SK-N-SH (cell line): Measurements from ENCODE around the gene FEM1C. TPM values are rescaled to one million over a fixed set of nuclear protein-coding genes. Genes with fewer than 3 reads are reported as not detected.

Source experiments
- CTCF ChIA-PET: fragments of 300-600, 350-600 bp; formaldehyde crosslinking; extraction: SDS; loops from one replicate; lab custom pipeline; 2021; lab: Yijun Ruan, JAX
- POLR2A ChIA-PET: fragments of 350-600 bp; sonication (Branson Sonifier 250); formaldehyde crosslinking; extraction: SDS; loops from one replicate; lab custom pipeline; 2020; ENCODE audit warnings: antibody characterized with exemption, inconsistent platforms; lab: Yijun Ruan, JAX
- DNase-seq: peaks from one replicate; pipeline ENCODE4 v3.0.0; 2012
- H2AFZ ChIP-seq: fragments of 200-600 bp; sonication (generic); 2 replicates; pipeline ENCODE4 v1.8.1; 2016; ENCODE audit warnings: antibody characterized with exemption, mild to moderate bottlenecking, low read depth
- H3F3A ChIP-seq: fragments of 200-600 bp; sonication (generic); replicated peaks from 2 replicates; pipeline ENCODE3; 2016; ENCODE audit warnings: antibody characterized with exemption, mild to moderate bottlenecking; ENCODE audit not compliant: insufficient read depth
- H3K27ac ChIP-seq, 2 experiments: fragments of 200-500 bp in 1 of 2; fragments of 200-600 bp in 1 of 2; sonication (Bioruptor generic) in 1 of 2; sonication (generic), shearing (Covaris generic) in 1 of 2; 2 replicates each; pipeline versions ENCODE4 v1.5.1 to v1.6.1; 2014 to 2016; ENCODE audit warnings: low read depth in 2 of 2, inconsistent platforms in 1 of 2, low read length in 1 of 2, mild to moderate bottlenecking in 1 of 2, mixed read lengths in 1 of 2
- H3K27me3 ChIP-seq: fragments of 200-600 bp; sonication (generic), shearing (Covaris generic); 2 replicates; pipeline ENCODE4 v1.6.1; 2016; ENCODE audit warnings: mixed run types; ENCODE audit not compliant: insufficient read depth
- H3K36me3 ChIP-seq, 2 experiments: fragments of 200-500 bp in 1 of 2; fragments of 200-600 bp in 1 of 2; sonication (Bioruptor generic) in 1 of 2; sonication (generic) in 1 of 2; replicated peaks in 1 of 2; 2 replicates each; pipeline versions ENCODE3 to v1.5.1; 2014 to 2016; ENCODE audit warnings: low read length in 1 of 2, mild to moderate bottlenecking in 1 of 2; ENCODE audit not compliant: insufficient read depth in 2 of 2, control insufficient read depth in 1 of 2
- H3K4me1 ChIP-seq, 2 experiments: fragments of 200-500 bp in 1 of 2; fragments of 200-600 bp in 1 of 2; sonication (Bioruptor generic) in 1 of 2; sonication (generic), shearing (Covaris generic) in 1 of 2; 2 replicates each; pipeline versions ENCODE4 v1.5.1 to v1.6.1; 2014 to 2016; ENCODE audit warnings: low read depth in 1 of 2, low read length in 1 of 2, mixed run types in 1 of 2; ENCODE audit not compliant: insufficient read depth in 2 of 2, control insufficient read depth in 1 of 2
- H3K4me2 ChIP-seq: fragments of 200-600 bp; sonication (generic), shearing (Covaris generic); 2 replicates; pipeline ENCODE4 v1.6.1; 2017; ENCODE audit warnings: mixed run types
- H3K4me3 ChIP-seq, 2 experiments: fragments of 200-500 bp in 1 of 2; fragments of 200-600 bp in 1 of 2; sonication (Bioruptor generic) in 1 of 2; sonication (generic), shearing (Covaris generic) in 1 of 2; 2 replicates each; pipeline versions ENCODE4 v1.5.1 to v1.8.1; 2014 to 2016; ENCODE audit warnings: low read depth in 2 of 2, inconsistent platforms in 1 of 2, low read length in 1 of 2, mild to moderate bottlenecking in 1 of 2, mixed read lengths in 1 of 2, moderate library complexity in 1 of 2
- H3K79me2 ChIP-seq: fragments of 200-600 bp; sonication (generic); 2 replicates; pipeline ENCODE4 v1.8.1; 2017; ENCODE audit warnings: mild to moderate bottlenecking; ENCODE audit not compliant: insufficient read depth
- H3K9ac ChIP-seq: fragments of 200-600 bp; sonication (generic); 2 replicates; pipeline ENCODE4 v1.6.1; 2017; ENCODE audit warnings: mixed run types
- H3K9me2 ChIP-seq: fragments of 200-600 bp; sonication (generic); 2 replicates; pipeline ENCODE4 v1.6.1; 2017; ENCODE audit warnings: mixed run types
- H3K9me3 ChIP-seq: fragments of 200-600 bp; sonication (generic); 2 replicates; pipeline ENCODE4 v1.6.1; 2017; ENCODE audit warnings: mixed run types, mild to moderate bottlenecking, moderate library complexity
- H4K20me1 ChIP-seq: fragments of 200-600 bp; sonication (generic); 2 replicates; pipeline ENCODE4 v1.6.1; 2017; ENCODE audit warnings: mild to moderate bottlenecking, mixed run types; ENCODE audit not compliant: insufficient read depth
- EP300 ChIP-seq, 2 experiments: IDR thresholded peaks; 2 replicates each; pipeline versions ENCODE4 v1.4.0 to v1.6.1; 2012; ENCODE audit warnings: borderline replicate concordance in 1 of 2, low read depth in 1 of 2, low read length in 1 of 2
- EZH2phosphoT487 ChIP-seq: fragments of 200-600 bp; sonication (generic); IDR thresholded peaks from 2 replicates; pipeline ENCODE4 v1.6.1; 2017; ENCODE audit warnings: low read depth, mixed run types, mild to moderate bottlenecking, antibody characterized with exemption, moderate library complexity, borderline replicate concordance
- FOSL2 ChIP-seq: IDR thresholded peaks from 2 replicates; pipeline ENCODE4 v1.4.0; 2012; ENCODE audit warnings: low read depth, mild to moderate bottlenecking, moderate library complexity, borderline replicate concordance
- FOXJ3 ChIP-seq: sonication (generic); formaldehyde crosslinking; IDR thresholded peaks from 2 replicates; pipeline ENCODE4 v1.5.1; 2020; ENCODE audit warnings: mild to moderate bottlenecking, missing genetic modification reagents
- GABPA ChIP-seq: IDR thresholded peaks from 2 replicates; pipeline ENCODE4 v1.4.0; 2012; ENCODE audit warnings: low read depth, mild to moderate bottlenecking
- GATA2 ChIP-seq: sonication (generic); formaldehyde crosslinking; IDR thresholded peaks from 2 replicates; pipeline ENCODE4 v1.5.0; 2020; ENCODE audit warnings: mild to moderate bottlenecking, missing genetic modification reagents
- MEF2A ChIP-seq: IDR thresholded peaks from 2 replicates; pipeline ENCODE4 v1.4.0; 2012; ENCODE audit warnings: low read depth, borderline replicate concordance
- MXI1 ChIP-seq: IDR thresholded peaks from 2 replicates; pipeline ENCODE4 v1.6.1; 2012; ENCODE audit warnings: mild to moderate bottlenecking, low read depth, low read length, improper control_type of control experiment
- NFIC ChIP-seq: IDR thresholded peaks from 2 replicates; pipeline ENCODE4 v1.4.0; 2012; ENCODE audit warnings: borderline replicate concordance
- POLR2AphosphoS5 ChIP-seq: IDR thresholded peaks from 2 replicates; pipeline ENCODE4 v1.6.1; 2012; ENCODE audit warnings: low read depth, low read length
- RAD21 ChIP-seq: IDR thresholded peaks from 2 replicates; pipeline ENCODE4 v1.6.1; 2012; ENCODE audit warnings: mild to moderate bottlenecking, low read length
- RCOR1 ChIP-seq: fragments of 150-350 bp; IDR thresholded peaks from 2 replicates; pipeline ENCODE4 v1.6.1; 2017; ENCODE audit warnings: antibody characterized with exemption, low read length
- RFX5 ChIP-seq: IDR thresholded peaks from 2 replicates; pipeline ENCODE4 v1.6.1; 2012; ENCODE audit warnings: mild to moderate bottlenecking, improper control_type of control experiment, low read length
- TAF1 ChIP-seq: IDR thresholded peaks from 2 replicates; pipeline ENCODE4 v1.6.1; 2012; ENCODE audit warnings: low read depth, mild to moderate bottlenecking, low read length, moderate library complexity, borderline replicate concordance
- WGBS: methylation state at CpG from one replicate; pipeline ENCODE4 v1.1.6; 2017; ENCODE audit warnings: low lambda C conversion rate; 5-methylcytosine and 5-hydroxymethylcytosine counted together
- polyA plus RNA-seq, 3 experiments: library from polyadenylated mRNA; depleted of rRNA; stranded (reverse); fragments of >200 nt; gene quantifications; 2 replicates each; pipeline ENCODE4 v1.2.3, GENCODE V29; 2012
- TF ChIP-seq, protein P1 (sequence below): fragments of 150-350 bp; IDR thresholded peaks from 2 replicates; pipeline ENCODE4 v1.6.1; 2016; ENCODE audit warnings: mild to moderate bottlenecking, low read depth, low read length
- TF ChIP-seq, protein P2 (sequence below): IDR thresholded peaks from 2 replicates; pipeline ENCODE4 v1.6.1; 2012; ENCODE audit warnings: mild to moderate bottlenecking, low read depth, low read length, moderate library complexity
- TF ChIP-seq, protein P3 (sequence below): IDR thresholded peaks from 2 replicates; pipeline ENCODE4; 2012

Gene FEM1C
- polyA plus RNA-seq, 1 of the 3 experiments (the other 2 are of a cell fraction): 2.8 TPM

DNA sequence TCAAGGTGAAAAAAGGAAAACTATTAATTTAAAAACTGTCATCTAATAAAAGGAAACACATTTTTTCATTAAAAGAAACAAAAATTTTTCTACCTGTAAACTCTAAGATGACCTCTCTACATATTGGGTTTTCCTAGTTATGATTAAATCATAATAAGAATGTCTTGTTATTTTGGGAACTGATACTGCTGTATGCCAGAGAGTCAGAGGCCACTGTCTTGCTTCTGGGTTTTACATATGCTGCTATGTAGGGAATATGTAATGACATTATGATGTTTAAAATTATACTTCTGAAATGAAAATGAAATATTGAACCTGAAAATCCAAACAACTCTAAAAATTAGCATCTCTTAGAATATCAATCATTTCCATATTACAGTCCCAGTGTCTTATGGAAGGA, 63.7 kb downstream of the FEM1C start:
- no peaks in the 10 kb centered on the region for H3K36me3 ChIP-seq
- H3K4me1 ChIP-seq: no peaks in the 10 kb centered on the region
- no peak overlapping the region for H3K27ac ChIP-seq
- H3K4me3 ChIP-seq: no peak overlapping the region
- no peaks in the 10 kb centered on the region for H3K9me3 ChIP-seq
- no peak for TF ChIP-seq RAD21
- TF ChIP-seq TAF1: no peak
- TF ChIP-seq RFX5: no peak
- TF ChIP-seq, protein P1, sequence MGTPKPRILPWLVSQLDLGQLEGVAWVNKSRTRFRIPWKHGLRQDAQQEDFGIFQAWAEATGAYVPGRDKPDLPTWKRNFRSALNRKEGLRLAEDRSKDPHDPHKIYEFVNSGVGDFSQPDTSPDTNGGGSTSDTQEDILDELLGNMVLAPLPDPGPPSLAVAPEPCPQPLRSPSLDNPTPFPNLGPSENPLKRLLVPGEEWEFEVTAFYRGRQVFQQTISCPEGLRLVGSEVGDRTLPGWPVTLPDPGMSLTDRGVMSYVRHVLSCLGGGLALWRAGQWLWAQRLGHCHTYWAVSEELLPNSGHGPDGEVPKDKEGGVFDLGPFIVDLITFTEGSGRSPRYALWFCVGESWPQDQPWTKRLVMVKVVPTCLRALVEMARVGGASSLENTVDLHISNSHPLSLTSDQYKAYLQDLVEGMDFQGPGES: no peak
- no peak for TF ChIP-seq EP300 (IDR thresholded peaks at IDR 0.05; ENCODE audit: borderline replicate concordance in 1 of 2, low read depth in 1 of 2, low read length in 1 of 2)
- TF ChIP-seq, protein P2, sequence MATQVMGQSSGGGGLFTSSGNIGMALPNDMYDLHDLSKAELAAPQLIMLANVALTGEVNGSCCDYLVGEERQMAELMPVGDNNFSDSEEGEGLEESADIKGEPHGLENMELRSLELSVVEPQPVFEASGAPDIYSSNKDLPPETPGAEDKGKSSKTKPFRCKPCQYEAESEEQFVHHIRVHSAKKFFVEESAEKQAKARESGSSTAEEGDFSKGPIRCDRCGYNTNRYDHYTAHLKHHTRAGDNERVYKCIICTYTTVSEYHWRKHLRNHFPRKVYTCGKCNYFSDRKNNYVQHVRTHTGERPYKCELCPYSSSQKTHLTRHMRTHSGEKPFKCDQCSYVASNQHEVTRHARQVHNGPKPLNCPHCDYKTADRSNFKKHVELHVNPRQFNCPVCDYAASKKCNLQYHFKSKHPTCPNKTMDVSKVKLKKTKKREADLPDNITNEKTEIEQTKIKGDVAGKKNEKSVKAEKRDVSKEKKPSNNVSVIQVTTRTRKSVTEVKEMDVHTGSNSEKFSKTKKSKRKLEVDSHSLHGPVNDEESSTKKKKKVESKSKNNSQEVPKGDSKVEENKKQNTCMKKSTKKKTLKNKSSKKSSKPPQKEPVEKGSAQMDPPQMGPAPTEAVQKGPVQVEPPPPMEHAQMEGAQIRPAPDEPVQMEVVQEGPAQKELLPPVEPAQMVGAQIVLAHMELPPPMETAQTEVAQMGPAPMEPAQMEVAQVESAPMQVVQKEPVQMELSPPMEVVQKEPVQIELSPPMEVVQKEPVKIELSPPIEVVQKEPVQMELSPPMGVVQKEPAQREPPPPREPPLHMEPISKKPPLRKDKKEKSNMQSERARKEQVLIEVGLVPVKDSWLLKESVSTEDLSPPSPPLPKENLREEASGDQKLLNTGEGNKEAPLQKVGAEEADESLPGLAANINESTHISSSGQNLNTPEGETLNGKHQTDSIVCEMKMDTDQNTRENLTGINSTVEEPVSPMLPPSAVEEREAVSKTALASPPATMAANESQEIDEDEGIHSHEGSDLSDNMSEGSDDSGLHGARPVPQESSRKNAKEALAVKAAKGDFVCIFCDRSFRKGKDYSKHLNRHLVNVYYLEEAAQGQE: no peak
- H3K9me2 ChIP-seq: no peaks in the 10 kb centered on the region
- no peaks in the 10 kb centered on the region for H3K27me3 ChIP-seq
- H3K4me2 ChIP-seq: no peak overlapping the region
- ChIA-PET CTCF (interaction anchor here (1.3 kb wide), 1 partner anchor 15 kb away, joined by 3 read pairs; no protein-coding TSS in a partner anchor), POLR2A (no interaction called here)
- no peaks in the 10 kb centered on the region for H3F3A ChIP-seq
- no peaks in the 10 kb centered on the region for H3K79me2 ChIP-seq
- no peak for DNase-seq
- no peak overlapping the region for H3K9ac ChIP-seq
- no peak overlapping the region for H2AFZ ChIP-seq
- H4K20me1 ChIP-seq: no peaks in the 10 kb centered on the region

DNA sequence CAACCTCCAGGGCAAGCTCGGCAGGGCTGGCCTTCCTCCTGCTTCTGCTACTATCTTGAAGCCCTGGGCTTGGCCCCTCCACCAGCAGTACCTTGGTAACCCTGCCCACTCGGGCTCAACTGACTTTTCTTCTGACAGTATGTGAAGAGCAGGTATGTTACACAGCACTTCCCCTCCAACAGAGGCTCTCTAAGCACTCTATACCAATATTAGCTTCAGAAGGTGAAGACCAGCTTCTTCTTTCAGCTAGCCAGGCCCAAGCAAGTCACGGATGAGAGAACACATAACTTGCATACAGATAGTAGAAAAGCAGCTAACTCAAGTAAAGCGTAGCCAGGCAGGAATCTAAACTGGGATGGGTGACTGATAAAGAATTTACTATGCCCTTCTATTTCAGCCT, 64.3 kb downstream of the FEM1C start:
- ChIA-PET POLR2A (no interaction called here), CTCF (interaction anchor here (1.3 kb wide), 1 partner anchor 15 kb away, joined by 3 read pairs; no protein-coding TSS in a partner anchor)
- no peak for DNase-seq
- Histone ChIP-seq H3K27ac (no peak overlapping the region), H3K27me3 (no peaks in the 10 kb centered on the region), H3K36me3 (no peaks in the 10 kb centered on the region), H3K4me3 (no peak overlapping the region), H2AFZ (no peak overlapping the region), H3K79me2 (no peaks in the 10 kb centered on the region), H3K4me1 (no peaks in the 10 kb centered on the region), H3K4me2 (no peak overlapping the region), H3K9me3 (no peaks in the 10 kb centered on the region), H3K9ac (no peak overlapping the region), H3K9me2 (no peaks in the 10 kb centered on the region), H4K20me1 (no peaks in the 10 kb centered on the region), H3F3A (no peaks in the 10 kb centered on the region)
- WGBS: 68% methylated on average over 4 of the region's 4 CpGs
- TF ChIP-seq FOSL2 (no peak), FOXJ3 (CRISPR knock-in tag) (no peak), NFIC (no peak), GATA2 (CRISPR knock-in tag) (no peak), EZH2phosphoT487 (no peak), MXI1 (no peak), MEF2A (no peak), RAD21 (no peak), GABPA (no peak), POLR2AphosphoS5 (no peak), RCOR1 (no peak)
- TF ChIP-seq, protein P1: no peak
- TF ChIP-seq, protein P3, sequence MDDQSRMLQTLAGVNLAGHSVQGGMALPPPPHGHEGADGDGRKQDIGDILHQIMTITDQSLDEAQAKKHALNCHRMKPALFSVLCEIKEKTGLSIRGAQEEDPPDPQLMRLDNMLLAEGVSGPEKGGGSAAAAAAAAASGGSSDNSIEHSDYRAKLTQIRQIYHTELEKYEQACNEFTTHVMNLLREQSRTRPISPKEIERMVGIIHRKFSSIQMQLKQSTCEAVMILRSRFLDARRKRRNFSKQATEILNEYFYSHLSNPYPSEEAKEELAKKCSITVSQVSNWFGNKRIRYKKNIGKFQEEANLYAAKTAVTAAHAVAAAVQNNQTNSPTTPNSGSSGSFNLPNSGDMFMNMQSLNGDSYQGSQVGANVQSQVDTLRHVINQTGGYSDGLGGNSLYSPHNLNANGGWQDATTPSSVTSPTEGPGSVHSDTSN: no peak
- TF ChIP-seq, protein P2: no peak
